Measurements from ENCODE around the gene RNF213. TPM values are rescaled to one million over a fixed set of nuclear protein-coding genes. Genes with fewer than 3 reads are reported as not detected.
A peak's percentile ranks its signal among the peaks of the same experiment; 100 is the strongest.

RNF213 gene
- total and polyA plus RNA-seq, 12 donors: 51.1 to 182 (median 122) TPM

- no peaks in the 10 kb centered on the region for H3K36me3 ChIP-seq (replicated peaks in 1 of 2)
- no peak overlapping the region for H3K4me3 ChIP-seq
- peaks cover 16 to 26% of the 10 kb centered on the region in 2 donors for H3K4me1 ChIP-seq (replicated peaks in 1 of 2)
- no peak overlapping the region for H3K27ac ChIP-seq
- DNase-seq: no peak
- no peaks in the 10 kb centered on the region for H3K27me3 ChIP-seq
- intact Hi-C loops (cut with DNase I): no loop called here
- TF ChIP-seq CTCF (IDR thresholded peaks at IDR 0.05) (no peak), POLR2A (IDR thresholded peaks at IDR 0.05) (no peak)
- no peaks in the 10 kb centered on the region for H3K9me3 ChIP-seq (replicated peaks in 1 of 3)
- 38 to 60% (median 48%) methylated on average over 10 to 12 of the region's 12 CpGs for WGBS, 4 donors
These were observed 182.8 kb downstream of the RNF213 start for GRCh38 chr17:80443498-80443897.

- Histone ChIP-seq H3K4me3 (no peak overlapping the region), H3K9me3 (replicated peaks in 1 of 3) (no peaks in the 10 kb centered on the region), H3K27ac (no peak overlapping the region), H3K36me3 (replicated peaks in 1 of 2) (no peaks in the 10 kb centered on the region), H3K27me3 (no peaks in the 10 kb centered on the region), H3K4me1 (replicated peaks in 1 of 2) (peaks cover 16 to 22% of the 10 kb centered on the region in 2 donors)
- intact Hi-C loops (cut with DNase I): no loop called here
- DNase-seq: no peak
- TF ChIP-seq POLR2A (IDR thresholded peaks at IDR 0.05) (no peak), CTCF (IDR thresholded peaks at IDR 0.05) (no peak)
- WGBS, 4 donors: 60 to 80% (median 71%) methylated on average over 9 to 31 of the region's 31 CpGs
These were observed 183.4 kb downstream of the RNF213 start for GRCh38 chr17:80443916-80444643.

- intact Hi-C loops (cut with DNase I): no loop called here
- DNase-seq: no peak
- 65 to 80% (median 66%) methylated on average over 2 to 6 of the region's 6 CpGs; no CpG with 5 or more reads in 1 of the 4 donors for WGBS, 4 donors
- Histone ChIP-seq H3K4me1 (replicated peaks in 1 of 2) (peaks cover 16 to 22% of the 10 kb centered on the region in 2 donors), H3K4me3 (no peak overlapping the region), H3K27me3 (no peaks in the 10 kb centered on the region), H3K27ac (no peak overlapping the region), H3K9me3 (replicated peaks in 1 of 3) (no peaks in the 10 kb centered on the region), H3K36me3 (replicated peaks in 1 of 2) (no peaks in the 10 kb centered on the region)
- TF ChIP-seq POLR2A (IDR thresholded peaks at IDR 0.05) (no peak), CTCF (IDR thresholded peaks at IDR 0.05) (no peak)
These were observed 184.0 kb downstream of the RNF213 start for GRCh38 chr17:80444644-80444979.

GRCh38 chr17:80445007-80445725, 184.5 kb downstream of the RNF213 start:
- WGBS, 4 donors: 67 to 93% (median 75%) methylated on average over 3 to 26 of the region's 26 CpGs
- Histone ChIP-seq H3K9me3 (replicated peaks in 1 of 3) (no peaks in the 10 kb centered on the region), H3K4me3 (no peak overlapping the region), H3K36me3 (replicated peaks in 1 of 2) (no peaks in the 10 kb centered on the region), H3K27me3 (no peaks in the 10 kb centered on the region), H3K4me1 (replicated peaks in 1 of 2) (peaks cover 16 to 22% of the 10 kb centered on the region in 2 donors), H3K27ac (peak overlapping the region in 1 of 5 donors; percentile 93)
- DNase-seq: no peak
- intact Hi-C loops (cut with DNase I): no loop called here
- TF ChIP-seq CTCF (IDR thresholded peaks at IDR 0.05) (no peak), POLR2A (IDR thresholded peaks at IDR 0.05) (no peak)

Measured in adrenal gland (tissue), 12 donors.